GM12874 (cell line): Measurements from ENCODE around the gene ABCB4.

Source experiments
- CTCF ChIP-seq: IDR thresholded peaks from 2 replicates; pipeline ENCODE4 v1.5.1; 2011; ENCODE audit warnings: low read depth, mild to moderate bottlenecking, control low read depth, low read length, moderate library complexity; ENCODE audit not compliant: insufficient read depth

Gene ABCB4

DNA sequence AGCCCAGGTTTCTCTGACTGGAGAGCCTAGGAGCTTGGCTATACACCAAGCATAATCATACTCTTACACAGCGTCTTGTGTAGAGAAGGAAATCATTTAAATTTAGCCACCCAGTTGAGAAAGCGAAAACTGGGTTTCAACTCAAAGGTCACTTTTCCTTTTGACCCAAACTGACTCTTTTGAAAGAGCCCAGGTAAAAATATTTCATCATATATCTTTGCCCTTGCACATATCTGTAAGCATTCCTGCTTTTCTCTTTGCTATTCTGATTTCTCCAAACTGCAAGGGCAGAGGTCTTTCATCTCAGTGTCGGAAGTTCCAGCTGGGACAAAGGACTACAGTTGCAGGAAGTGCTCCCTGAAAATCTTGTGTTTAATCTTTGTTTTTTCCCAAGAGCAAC, 22.0 kb upstream of the ABCB4 start:
- TF ChIP-seq CTCF: no peak

GRCh38 chr7:87495366-87495765, 19.9 kb upstream of the ABCB4 start:
- no peak for TF ChIP-seq CTCF

- TF ChIP-seq CTCF: no peak
Observed at GRCh38 chr7:87494454-87494853, 19.0 kb upstream of the ABCB4 start.

- no peak for TF ChIP-seq CTCF
Observed at GRCh38 chr7:87483131-87483530, 7.7 kb upstream of the ABCB4 start.

DNA sequence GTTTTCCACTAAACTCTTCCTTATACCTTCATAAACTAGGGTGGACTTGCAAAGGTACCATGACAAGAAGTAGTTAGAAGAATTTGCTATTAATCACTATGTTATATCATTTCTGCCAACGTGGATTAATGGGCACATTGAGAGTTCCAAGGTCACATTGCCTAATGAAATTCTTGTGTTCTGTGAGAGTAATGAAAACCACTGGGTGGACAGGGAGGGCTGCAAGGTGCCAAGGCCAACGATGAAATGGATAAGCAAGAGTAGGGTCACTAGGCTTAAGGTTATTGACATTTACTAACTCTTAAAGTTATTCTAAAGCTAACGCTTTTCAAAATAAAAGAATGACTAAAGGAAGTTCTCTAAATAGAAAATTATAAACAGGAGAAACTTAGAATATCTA, 6.6 kb upstream of the ABCB4 start:
- no peak for TF ChIP-seq CTCF

DNA sequence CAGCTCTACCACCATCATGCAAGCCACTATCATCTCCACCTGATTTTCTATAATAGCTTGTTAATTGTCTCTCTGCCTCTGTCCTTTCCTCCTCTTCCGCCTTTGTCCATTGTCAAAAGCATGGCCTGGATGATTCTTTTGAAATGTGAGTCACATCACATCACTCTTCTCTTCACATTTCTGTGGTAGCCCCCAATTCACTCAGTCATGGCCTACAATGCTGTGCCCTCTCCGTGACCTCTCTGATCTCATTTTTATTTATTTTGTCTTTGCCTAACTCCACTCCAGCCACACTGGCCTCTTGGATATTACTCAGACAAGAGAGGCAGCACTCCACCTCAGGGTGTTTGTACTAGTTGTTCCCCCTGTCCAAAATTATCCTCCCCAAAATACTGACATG, 4.9 kb upstream of the ABCB4 start:
- no peak for TF ChIP-seq CTCF

GRCh38 chr7:87479951-87480350, 4.5 kb upstream of the ABCB4 start:
- no peak for TF ChIP-seq CTCF

DNA sequence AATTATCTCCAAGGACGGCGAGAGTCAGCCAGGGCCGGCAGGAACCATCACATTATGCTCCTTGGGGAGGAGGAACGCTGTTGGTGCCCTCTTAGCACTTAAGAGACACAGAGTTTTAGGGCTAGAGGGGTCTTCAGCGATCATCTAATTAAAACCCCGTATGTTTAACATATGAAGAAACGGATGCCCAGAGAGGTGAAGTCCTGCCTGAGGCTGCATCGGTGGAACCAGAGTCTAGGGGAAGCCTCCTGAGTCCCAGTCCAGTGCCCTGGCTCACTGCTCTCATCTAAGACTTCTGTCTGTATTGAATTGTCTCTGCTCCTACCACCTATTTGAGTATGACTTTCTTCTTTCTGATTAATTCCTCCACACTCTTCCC, 688 bp upstream of the ABCB4 start:
- no peak for TF ChIP-seq CTCF
